Adipose tissue (tissue), 3 donors: Measurements from ENCODE around the gene SERPINA9. TPM values are rescaled to one million over a fixed set of nuclear protein-coding genes. Genes with fewer than 3 reads are reported as not detected.
"Not testable (repeated sequence)": the region's sequence is repeated elsewhere in the genome, so short reads cannot be mapped to it uniquely, and the experiment has no call there.

ENCODE experiments used
- H3K27ac ChIP-seq: one replicate; pipeline ENCODE4 v1.5.1; 2013; ENCODE audit warnings: low read depth, low read length
- WGBS, 3 donors: extraction: QIAGEN DNeasy Blood & Tissue Kit; methylation state at CpG; one replicate each; pipeline ENCODE4 v1.1.7; 2013; 5-methylcytosine and 5-hydroxymethylcytosine counted together
- polyA plus RNA-seq, 3 donors: library from polyadenylated mRNA; stranded (reverse); fragments of 200-250 nt; gene quantifications; one replicate each; pipeline ENCODE4 v1.2.3, GENCODE V29; 2013
- donor health status: healthy with polysubstance abuse.
- donor health status: Bipolar disorder and iron deficiency.
- donor health status: healthy.

The SERPINA9 gene
- polyA plus RNA-seq, 3 donors, result not detected

GRCh38 chr14:94447206-94447605 lies 28.8 kb downstream of the SERPINA9 start:
- 60 to 77% (median 62%) methylated on average over 3 of the region's 3 CpGs for WGBS, 3 donors

DNA sequence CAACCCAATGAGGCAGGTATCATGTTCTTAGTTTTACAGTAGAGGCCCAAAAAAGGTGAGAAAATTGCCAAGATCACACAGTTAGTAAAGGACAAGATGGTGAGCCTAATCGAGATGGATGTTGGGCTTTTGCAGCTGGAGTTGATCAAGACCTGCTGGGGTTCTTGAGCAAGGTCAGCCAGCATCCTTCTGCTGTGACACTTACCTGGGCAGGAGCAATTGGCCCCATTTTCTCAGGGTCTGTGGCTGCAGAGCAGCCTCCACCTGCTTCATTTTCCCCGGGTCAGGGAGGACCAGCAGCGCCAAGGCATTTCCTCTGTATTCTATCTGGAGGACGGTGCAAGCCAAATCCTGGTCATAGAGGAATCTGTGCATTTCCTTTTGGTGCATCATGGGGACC lies 29.9 kb downstream of the SERPINA9 start:
- 69 to 82% (median 75%) methylated on average over 4 of the region's 4 CpGs for WGBS, 3 donors
- no peak overlapping the region for H3K27ac ChIP-seq

More at GRCh38 chr14:94447206-94447605, 28.8 kb downstream of the SERPINA9 start:
- H3K27ac ChIP-seq, result no peak overlapping the region

DNA sequence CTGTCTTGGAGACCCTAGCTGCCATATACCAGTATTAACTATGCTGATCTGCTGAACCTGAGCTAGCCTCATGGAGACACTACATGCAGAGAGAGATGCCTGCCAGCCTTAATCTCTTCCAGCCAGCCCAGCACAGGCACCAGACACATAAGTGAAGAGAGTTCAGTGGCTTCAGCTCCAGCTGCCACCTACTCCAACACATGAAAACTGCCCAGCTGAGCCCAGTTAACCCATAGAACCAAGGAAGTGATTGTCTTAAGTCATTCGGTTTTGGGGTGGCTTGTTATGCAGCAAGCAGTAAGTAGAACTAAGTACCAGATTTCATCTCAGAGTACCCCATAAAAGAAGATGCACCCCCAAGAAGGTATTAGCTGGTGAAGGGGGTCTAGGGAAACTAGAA lies 31.0 kb downstream of the SERPINA9 start:
- no peak overlapping the region for H3K27ac ChIP-seq
- WGBS, 3 donors, result 68 to 82% (median 72%) methylated on average over 1 of the region's 1 CpG

- no peak overlapping the region for H3K27ac ChIP-seq
- WGBS, 3 donors, result 89 to 93% (median 90%) methylated on average over 12 of the region's 12 CpGs
These were observed 34.3 kb downstream of the SERPINA9 start for GRCh38 chr14:94441531-94442205.

DNA sequence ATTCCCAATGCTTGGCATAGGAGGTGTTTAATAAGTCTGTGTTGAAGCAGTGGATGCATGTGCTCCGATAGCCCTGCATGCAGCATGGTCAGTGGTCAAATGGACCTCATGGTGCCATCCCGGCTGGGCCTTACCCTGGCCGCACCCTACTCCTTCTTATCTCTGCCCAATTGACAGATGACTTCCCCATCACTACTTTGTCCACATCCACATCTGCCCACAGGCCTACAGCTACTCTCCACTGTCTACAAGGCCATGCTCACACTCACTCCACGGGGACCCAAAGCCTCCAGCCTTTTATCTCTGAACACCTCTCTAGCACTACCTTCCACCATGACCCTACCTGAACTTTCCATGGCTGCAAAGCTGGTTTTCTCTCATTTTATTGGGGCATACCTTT lies 34.9 kb downstream of the SERPINA9 start:
- 87 to 95% (median 90%) methylated on average over 4 of the region's 4 CpGs for WGBS, 3 donors

GRCh38 chr14:94439453-94440057 lies 36.4 kb downstream of the SERPINA9 start:
- H3K27ac ChIP-seq, result no peak overlapping the region
- 76 to 80% (median 76%) methylated on average over 5 of the region's 5 CpGs for WGBS, 3 donors

More for the DNA sequence above, 34.9 kb downstream of the SERPINA9 start:
- no peak overlapping the region for H3K27ac ChIP-seq

DNA sequence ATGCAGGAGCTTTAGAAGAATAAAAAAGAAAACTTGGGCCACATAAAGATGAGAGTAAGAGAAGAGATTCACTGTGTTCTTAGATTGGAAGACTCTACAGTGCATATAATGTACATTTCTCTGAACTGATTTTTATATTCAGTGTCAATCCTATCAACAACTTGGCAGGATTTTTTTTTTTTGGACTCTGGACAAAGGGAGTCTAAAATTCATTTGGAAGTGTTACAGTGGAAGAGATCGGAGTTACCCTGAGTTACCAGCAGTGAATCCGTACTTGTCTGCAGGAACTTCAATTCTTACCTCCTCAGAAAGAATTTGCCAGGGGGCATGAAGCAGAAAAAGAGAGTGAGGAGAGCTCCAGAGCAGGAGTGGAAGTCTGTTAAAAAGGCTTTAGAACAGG lies 47.4 kb downstream of the SERPINA9 start:
- H3K27ac ChIP-seq, result no peak overlapping the region
- 49 to 78% (median 59%) methylated on average over 2 of the region's 2 CpGs for WGBS, 3 donors

- H3K27ac ChIP-seq, result no peak overlapping the region
- WGBS, 3 donors, result 49 to 81% (median 80%) methylated on average over 9 of the region's 9 CpGs
These were observed 48.9 kb downstream of the SERPINA9 start for GRCh38 chr14:94427016-94427613.

- 48 to 82% (median 82%) methylated on average over 4 of the region's 4 CpGs for WGBS, 3 donors
- H3K27ac ChIP-seq, result no peak overlapping the region
These were observed 49.5 kb downstream of the SERPINA9 start for GRCh38 chr14:94426526-94426925.

- no peak overlapping the region for H3K27ac ChIP-seq
- 65 to 90% (median 78%) methylated on average over 3 of the region's 3 CpGs for WGBS, 3 donors
These were observed 51.6 kb downstream of the SERPINA9 start for GRCh38 chr14:94424371-94424770.

DNA sequence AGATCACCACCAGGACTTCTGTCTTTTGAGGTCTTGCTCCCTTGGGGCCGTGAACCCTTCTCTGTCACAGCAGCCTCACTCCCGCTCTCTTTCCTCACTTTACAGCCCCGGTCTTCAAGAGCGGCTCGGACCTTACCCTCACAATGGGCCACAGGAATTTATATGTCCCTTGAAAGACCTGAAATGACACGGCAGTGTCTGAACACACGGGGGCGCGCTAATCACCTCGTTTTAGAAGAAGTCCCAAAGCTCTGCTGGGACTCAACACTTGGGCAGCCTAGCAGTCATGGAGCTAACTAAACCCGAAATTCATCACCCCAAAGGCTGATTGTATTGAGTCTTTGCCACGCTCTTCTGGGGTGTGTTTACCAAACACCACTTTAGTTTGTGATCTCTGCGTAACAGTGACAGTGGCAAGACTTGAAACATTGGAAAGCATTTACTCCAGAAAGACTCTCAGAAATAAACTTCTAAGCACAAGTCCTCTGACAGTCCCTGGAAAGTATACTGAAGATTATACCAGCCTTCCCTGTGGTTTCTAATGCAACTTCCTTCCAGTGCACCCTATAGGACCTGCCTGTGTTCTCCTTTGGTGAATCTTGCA lies 52.4 kb downstream of the SERPINA9 start:
- WGBS, 3 donors, result 12 to 14% (median 13%) methylated on average over 13 of the region's 13 CpGs
- H3K27ac ChIP-seq, result no peak overlapping the region

DNA sequence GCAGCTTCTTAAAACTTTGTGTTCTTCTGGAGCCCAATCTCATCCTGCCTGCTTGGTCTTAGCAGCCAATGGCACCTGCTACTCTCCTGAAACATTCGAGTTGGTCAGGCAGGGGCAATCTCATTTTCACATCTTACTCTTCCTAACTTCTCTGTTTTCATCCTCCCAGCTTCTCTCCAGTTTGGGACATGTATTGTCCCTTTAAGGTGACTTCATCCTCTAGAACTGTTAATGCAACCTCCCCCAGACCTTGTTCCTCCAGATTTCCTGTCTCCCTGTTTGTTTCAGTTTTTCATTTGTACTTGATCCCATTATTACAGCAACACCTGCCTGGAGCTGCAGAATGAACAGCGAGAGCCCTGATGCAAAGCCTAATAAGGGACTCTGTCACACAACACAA lies 54.7 kb downstream of the SERPINA9 start:
- 61 to 67% (median 63%) methylated on average over 2 of the region's 2 CpGs for WGBS, 3 donors
- no peak overlapping the region for H3K27ac ChIP-seq

DNA sequence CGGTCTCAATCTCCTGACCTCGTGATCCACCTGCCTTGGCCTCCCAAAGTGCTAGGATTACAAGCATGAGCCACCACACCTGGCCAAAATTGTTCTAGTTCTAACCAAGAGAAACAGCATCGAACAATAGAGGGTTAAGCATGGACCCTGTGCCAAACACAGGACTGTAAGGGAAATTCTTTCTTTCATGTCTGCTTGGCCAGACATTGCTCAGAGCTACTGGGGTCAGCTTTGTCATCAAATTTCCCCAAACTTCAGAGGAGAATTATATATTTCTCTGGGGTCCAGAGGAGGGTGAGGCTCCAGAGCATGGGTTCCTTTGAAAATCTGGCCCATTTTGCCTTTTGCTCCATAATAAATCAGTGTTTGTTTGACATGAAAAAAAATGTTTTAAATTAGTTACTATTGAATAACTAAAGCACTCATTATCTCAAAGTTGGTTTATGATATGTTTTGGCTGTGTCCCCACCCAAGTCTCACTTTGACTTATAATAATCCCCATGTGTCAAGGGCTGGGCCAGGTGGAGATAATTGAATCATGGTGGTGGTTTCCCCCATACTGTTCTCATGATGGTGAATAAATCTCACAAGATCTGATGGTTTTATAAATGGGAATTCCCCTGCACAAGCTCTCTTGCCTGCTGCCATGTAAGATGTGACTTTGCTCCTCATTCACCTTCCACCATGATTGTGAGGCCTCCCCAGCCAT lies 58.3 kb downstream of the SERPINA9 start:
- not testable (repeated sequence) for H3K27ac ChIP-seq
- 78 to 82% (median 81%) methylated on average over 3 of the region's 3 CpGs for WGBS, 3 donors

Other genes starting within 250 kb of the SERPINA9 start
- gene SERPINA10, start 182.9 kb downstream of the SERPINA9 start, polyA plus RNA-seq, result under 1 TPM in 1 of 3 donors, not detected in 2; 0.07 TPM
- 1 to 10 TPM in 1 of 3 donors, not detected in 2; 3.5 TPM for gene SERPINA6, start 152.9 kb downstream of the SERPINA9 start, polyA plus RNA-seq
- gene SERPINA2, start 109.5 kb downstream of the SERPINA9 start, polyA plus RNA-seq, result not detected
- 10 to 100 TPM; 37.5 to 56.2 (median 50.9) TPM for gene SERPINA1, start 87.6 kb downstream of the SERPINA9 start, polyA plus RNA-seq
- not detected for gene SERPINA11, start 23.4 kb downstream of the SERPINA9 start, polyA plus RNA-seq
- gene SERPINA12, start 33.3 kb upstream of the SERPINA9 start, polyA plus RNA-seq, result not detected
- 10 to 100 TPM in 1 of 3 donors, 1 to 10 TPM in 1, not detected in 1; 1.1 to 76.1 TPM for gene SERPINA4, start 85.2 kb upstream of the SERPINA9 start, polyA plus RNA-seq
- gene SERPINA5, start 105.2 kb upstream of the SERPINA9 start, polyA plus RNA-seq, result 10 to 100 TPM in 1 of 3 donors, 1 to 10 TPM in 2; 1.1 to 65.2 (median 1.1) TPM
- gene SERPINA3, start 136.2 kb upstream of the SERPINA9 start, polyA plus RNA-seq, result 1,000 to 10,000 TPM in 1 of 3 donors, 10 to 100 TPM in 2; 78.2 to 7,001 (median 97.3) TPM